Measurements from ENCODE around the gene CCDC8. TPM values are rescaled to one million over a fixed set of nuclear protein-coding genes. Genes with fewer than 3 reads are reported as not detected.

The CCDC8 gene
- polyA plus RNA-seq, 2 of the 4 experiments (the other 2 are of a cell fraction), result 0.04 to 0.08 TPM

DNA sequence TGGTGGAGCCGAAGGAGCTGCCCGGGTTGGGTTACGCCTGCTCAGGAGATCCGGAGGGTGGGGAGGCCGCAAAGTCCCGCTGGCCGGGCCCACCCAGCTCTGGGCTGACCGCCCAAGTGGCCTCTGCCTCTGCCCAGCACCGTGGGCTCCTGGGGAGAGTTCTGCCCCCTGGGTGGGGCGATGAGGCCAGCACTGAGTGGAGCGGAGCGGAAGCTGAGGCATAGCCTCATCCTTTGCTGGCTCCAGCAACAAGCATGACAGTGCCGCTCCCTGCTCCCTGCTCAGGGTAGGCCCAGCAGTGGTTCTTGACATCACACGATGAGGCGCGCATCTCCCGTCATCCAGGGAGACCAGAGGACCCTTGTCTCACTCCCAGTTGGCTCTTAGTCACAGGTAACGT lies 22.5 kb downstream of the CCDC8 start:
- no peak for DNase-seq (ENCODE audit: low read depth in 1 of 2, low spot score in 1 of 2)
- H3K9me3 ChIP-seq, result peaks cover 6% of the 10 kb centered on the region; the same call in 1 of the 3 replicates
- H3K27ac ChIP-seq, result no peak overlapping the region
- CTCF ChIA-PET, result interaction anchor here (0.6 to 30.8 kb wide), 9 partner anchors 9 to 442 kb away, joined by 3 to 501 read pairs (median 14); no protein-coding TSS in a partner anchor
- no peak overlapping the region for H3K4me2 ChIP-seq
- POLR2A ChIA-PET, result no interaction called here
- no peaks in the 10 kb centered on the region for H3K4me1 ChIP-seq
- H3K4me3 ChIP-seq, result no peak overlapping the region
- no peak for FAIRE-seq
- no peak for ATAC-seq
- TF ChIP-seq FOSL2 (IDR thresholded peaks at IDR 0.05), result no peak
- TF ChIP-seq FOSL2 (CRISPR knock-in tag; IDR thresholded peaks at IDR 0.05), result no peak
- TF ChIP-seq, protein P1, sequence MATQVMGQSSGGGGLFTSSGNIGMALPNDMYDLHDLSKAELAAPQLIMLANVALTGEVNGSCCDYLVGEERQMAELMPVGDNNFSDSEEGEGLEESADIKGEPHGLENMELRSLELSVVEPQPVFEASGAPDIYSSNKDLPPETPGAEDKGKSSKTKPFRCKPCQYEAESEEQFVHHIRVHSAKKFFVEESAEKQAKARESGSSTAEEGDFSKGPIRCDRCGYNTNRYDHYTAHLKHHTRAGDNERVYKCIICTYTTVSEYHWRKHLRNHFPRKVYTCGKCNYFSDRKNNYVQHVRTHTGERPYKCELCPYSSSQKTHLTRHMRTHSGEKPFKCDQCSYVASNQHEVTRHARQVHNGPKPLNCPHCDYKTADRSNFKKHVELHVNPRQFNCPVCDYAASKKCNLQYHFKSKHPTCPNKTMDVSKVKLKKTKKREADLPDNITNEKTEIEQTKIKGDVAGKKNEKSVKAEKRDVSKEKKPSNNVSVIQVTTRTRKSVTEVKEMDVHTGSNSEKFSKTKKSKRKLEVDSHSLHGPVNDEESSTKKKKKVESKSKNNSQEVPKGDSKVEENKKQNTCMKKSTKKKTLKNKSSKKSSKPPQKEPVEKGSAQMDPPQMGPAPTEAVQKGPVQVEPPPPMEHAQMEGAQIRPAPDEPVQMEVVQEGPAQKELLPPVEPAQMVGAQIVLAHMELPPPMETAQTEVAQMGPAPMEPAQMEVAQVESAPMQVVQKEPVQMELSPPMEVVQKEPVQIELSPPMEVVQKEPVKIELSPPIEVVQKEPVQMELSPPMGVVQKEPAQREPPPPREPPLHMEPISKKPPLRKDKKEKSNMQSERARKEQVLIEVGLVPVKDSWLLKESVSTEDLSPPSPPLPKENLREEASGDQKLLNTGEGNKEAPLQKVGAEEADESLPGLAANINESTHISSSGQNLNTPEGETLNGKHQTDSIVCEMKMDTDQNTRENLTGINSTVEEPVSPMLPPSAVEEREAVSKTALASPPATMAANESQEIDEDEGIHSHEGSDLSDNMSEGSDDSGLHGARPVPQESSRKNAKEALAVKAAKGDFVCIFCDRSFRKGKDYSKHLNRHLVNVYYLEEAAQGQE (IDR thresholded peaks at IDR 0.05), result no peak
- TF ChIP-seq, protein P2, sequence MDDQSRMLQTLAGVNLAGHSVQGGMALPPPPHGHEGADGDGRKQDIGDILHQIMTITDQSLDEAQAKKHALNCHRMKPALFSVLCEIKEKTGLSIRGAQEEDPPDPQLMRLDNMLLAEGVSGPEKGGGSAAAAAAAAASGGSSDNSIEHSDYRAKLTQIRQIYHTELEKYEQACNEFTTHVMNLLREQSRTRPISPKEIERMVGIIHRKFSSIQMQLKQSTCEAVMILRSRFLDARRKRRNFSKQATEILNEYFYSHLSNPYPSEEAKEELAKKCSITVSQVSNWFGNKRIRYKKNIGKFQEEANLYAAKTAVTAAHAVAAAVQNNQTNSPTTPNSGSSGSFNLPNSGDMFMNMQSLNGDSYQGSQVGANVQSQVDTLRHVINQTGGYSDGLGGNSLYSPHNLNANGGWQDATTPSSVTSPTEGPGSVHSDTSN (IDR thresholded peaks at IDR 0.05), result no peak
- no peak for TF ChIP-seq ZNF302 (CRISPR knock-in tag; IDR thresholded peaks at IDR 0.05)
- TF ChIP-seq ZSCAN20 (CRISPR knock-in tag; IDR thresholded peaks at IDR 0.05), result no peak
- TF ChIP-seq HDAC2 (IDR thresholded peaks at IDR 0.05), result no peak
- TF ChIP-seq EHF (CRISPR knock-in tag; IDR thresholded peaks at IDR 0.05), result no peak
- no peak for TF ChIP-seq ZFP36 (IDR thresholded peaks at IDR 0.05; ENCODE audit: borderline replicate concordance, partially characterized antibody)
- TF ChIP-seq NPAS2 (CRISPR knock-in tag; IDR thresholded peaks at IDR 0.05; ENCODE audit: borderline replicate concordance), result no peak
- 97% methylated on average over 18 of the region's 18 CpGs for WGBS (ENCODE audit: missing lambda C conversion rate)

DNA sequence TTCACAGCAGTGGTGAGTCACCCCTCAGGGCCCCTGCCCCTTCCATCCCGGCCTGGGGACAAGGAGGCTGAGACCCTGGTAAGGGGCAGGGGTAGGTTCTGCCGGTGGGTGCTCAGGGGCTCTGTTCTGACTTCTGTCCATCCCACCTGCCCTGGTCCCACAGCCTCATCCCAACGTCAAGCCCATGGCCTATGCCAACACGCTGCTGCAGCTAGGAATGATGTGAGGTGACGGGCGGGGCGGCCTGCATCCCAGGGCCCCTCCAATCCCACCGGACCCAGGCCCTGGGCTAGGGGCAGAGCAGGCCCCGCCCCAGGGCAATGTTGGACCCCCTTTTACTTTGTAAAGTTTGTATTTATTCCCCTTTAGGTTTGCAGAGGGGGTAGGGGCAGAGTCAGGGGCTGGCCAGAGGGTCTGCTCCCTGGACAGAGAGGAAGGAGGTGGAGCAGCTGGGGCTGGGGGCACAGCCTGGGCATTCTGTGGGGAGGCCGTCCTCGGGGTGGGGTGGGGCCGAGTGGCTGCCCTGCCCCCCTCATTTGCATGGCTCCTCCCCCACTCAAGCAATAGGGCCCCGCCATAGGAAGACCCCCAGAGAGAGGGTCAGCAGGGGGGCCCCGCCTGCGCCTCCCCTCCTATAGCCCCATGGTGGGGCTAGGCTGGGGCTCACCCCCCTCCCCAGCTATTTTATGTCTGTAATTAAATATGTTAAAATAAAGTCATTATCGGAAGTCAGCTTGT lies 23.1 kb downstream of the CCDC8 start:
- 95% methylated on average over 13 of the region's 16 CpGs for WGBS (ENCODE audit: missing lambda C conversion rate)
- FAIRE-seq, result no peak
- Histone ChIP-seq H3K4me2 (no peak overlapping the region), H3K9me3 (peaks cover 6% of the 10 kb centered on the region; the same call in 1 of the 3 replicates), H3K4me3 (no peak overlapping the region), H3K27ac (no peak overlapping the region), H3K4me1 (no peaks in the 10 kb centered on the region)
- CTCF ChIA-PET, result interaction anchor here (0.6 to 30.8 kb wide), 12 partner anchors 9 to 443 kb away, joined by 3 to 501 read pairs (median 10); no protein-coding TSS in a partner anchor
- ATAC-seq, result peak in 1 of 2 experiments; percentile 5; a peak in 2 of 6 replicates
- POLR2A ChIA-PET, result no interaction called here
- no peak for DNase-seq (ENCODE audit: low read depth in 1 of 2, low spot score in 1 of 2)
- TF ChIP-seq FOSL2 (IDR thresholded peaks at IDR 0.05) (no peak), FOSL2 (CRISPR knock-in tag; IDR thresholded peaks at IDR 0.05) (peak; percentile 8; the same call in 1 of the 2 replicates)
- TF ChIP-seq, protein P3, sequence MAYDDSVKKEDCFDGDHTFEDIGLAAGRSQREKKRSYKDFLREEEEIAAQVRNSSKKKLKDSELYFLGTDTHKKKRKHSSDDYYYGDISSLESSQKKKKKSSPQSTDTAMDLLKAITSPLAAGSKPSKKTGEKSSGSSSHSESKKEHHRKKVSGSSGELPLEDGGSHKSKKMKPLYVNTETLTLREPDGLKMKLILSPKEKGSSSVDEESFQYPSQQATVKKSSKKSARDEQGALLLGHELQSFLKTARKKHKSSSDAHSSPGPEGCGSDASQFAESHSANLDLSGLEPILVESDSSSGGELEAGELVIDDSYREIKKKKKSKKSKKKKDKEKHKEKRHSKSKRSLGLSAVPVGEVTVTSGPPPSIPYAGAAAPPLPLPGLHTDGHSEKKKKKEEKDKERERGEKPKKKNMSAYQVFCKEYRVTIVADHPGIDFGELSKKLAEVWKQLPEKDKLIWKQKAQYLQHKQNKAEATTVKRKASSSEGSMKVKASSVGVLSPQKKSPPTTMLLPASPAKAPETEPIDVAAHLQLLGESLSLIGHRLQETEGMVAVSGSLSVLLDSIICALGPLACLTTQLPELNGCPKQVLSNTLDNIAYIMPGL (CRISPR knock-in tag; IDR thresholded peaks at IDR 0.05; ENCODE audit: borderline replicate concordance), result no peak

- ATAC-seq (no peak), DNase-seq (ENCODE audit: low read depth in 1 of 2, low spot score in 1 of 2) (no peak), FAIRE-seq (no peak)
- Histone ChIP-seq H3K9me3 (peaks cover 6% of the 10 kb centered on the region; the same call in 1 of the 3 replicates), H3K27ac (no peak overlapping the region), H3K4me1 (no peaks in the 10 kb centered on the region), H3K4me2 (no peak overlapping the region), H3K4me3 (no peak overlapping the region)
- ChIA-PET POLR2A (no interaction called here), CTCF (interaction anchor here (0.9 to 30.8 kb wide), 8 partner anchors 13 to 154 kb away, joined by 3 to 501 read pairs (median 6); no protein-coding TSS in a partner anchor)
- 89% methylated on average over 21 of the region's 25 CpGs for WGBS (ENCODE audit: missing lambda C conversion rate)
- TF ChIP-seq HES2 (IDR thresholded peaks at IDR 0.05), result no peak
- TF ChIP-seq CBX8 (IDR thresholded peaks at IDR 0.05), result no peak
- TF ChIP-seq, protein P1 (IDR thresholded peaks at IDR 0.05), result no peak
- no peak for TF ChIP-seq FOSB (CRISPR knock-in tag; IDR thresholded peaks at IDR 0.05)
- no peak for TF ChIP-seq BCL3 (IDR thresholded peaks at IDR 0.05)
- TF ChIP-seq NR3C1 (IDR thresholded peaks at IDR 0.05), result no peak
- no peak for TF ChIP-seq NFE2L2 (conservative IDR thresholded peaks at IDR 0.05; ENCODE audit: low read length)
- TF ChIP-seq ZC3H11A (IDR thresholded peaks at IDR 0.05), result no peak
Observed at GRCh38 chr19:46388311-46389095, 24.9 kb downstream of the CCDC8 start.

Data from A549 (cell line).